H1 (cell line): ENCODE measurements around the gene NAV3.

Experiments used
- ASH2L ChIP-seq: fragments of 200-600, 300-600 bp; sonication (generic); IDR thresholded peaks from one replicate; pipeline ENCODE4 v1.7.1; 2017; ENCODE audit warnings: low read length
- ATF3 ChIP-seq: IDR thresholded peaks from 2 replicates; pipeline ENCODE4 v1.6.1; 2011; ENCODE audit warnings: low read depth, mild to moderate bottlenecking, low read length; ENCODE audit not compliant: insufficient read depth
- CREB1 ChIP-seq: IDR thresholded peaks from 2 replicates; pipeline ENCODE4 v1.6.1; 2012; ENCODE audit warnings: inconsistent platforms
- CTCF ChIP-seq, 3 experiments: IDR thresholded peaks; 1 replicate in 2 of 3; 2 replicates in 1 of 3; pipeline versions ENCODE4 v1.5.1 to v1.6.1; 2011; ENCODE audit warnings: low read length in 3 of 3, mild to moderate bottlenecking in 3 of 3, inconsistent platforms in 2 of 3, low read depth in 1 of 3, moderate library complexity in 1 of 3; ENCODE audit not compliant: insufficient read depth in 1 of 3; ENCODE audit errors: control extremely low read depth in 1 of 3
- E2F6 ChIP-seq: IDR thresholded peaks from 2 replicates; pipeline ENCODE4 v1.6.1; 2012; ENCODE audit warnings: inconsistent platforms
- EGR1 ChIP-seq: IDR thresholded peaks from 2 replicates; pipeline ENCODE4 v1.6.1; 2011; ENCODE audit warnings: low read depth, low read length, borderline replicate concordance
- EZH2 ChIP-seq: fragments of 200-600 bp; sonication (generic); IDR thresholded peaks from 2 replicates; pipeline ENCODE4 v1.7.1; 2012; ENCODE audit warnings: low read depth, mild to moderate bottlenecking, moderate library complexity, low read length, inconsistent platforms; ENCODE audit not compliant: severe bottlenecking
- FOSL1 ChIP-seq: IDR thresholded peaks from 2 replicates; pipeline ENCODE4 v1.6.1; 2011; ENCODE audit warnings: mild to moderate bottlenecking, low read depth, low read length, moderate library complexity; ENCODE audit not compliant: insufficient read depth
- HDAC2 ChIP-seq, 2 experiments: fragments of 300-600 bp in 1 of 2; sonication (generic) in 1 of 2; IDR thresholded peaks; 2 replicates each; pipeline ENCODE4 v1.6.1; 2011 to 2012; ENCODE audit warnings: low read depth in 2 of 2, low read length in 2 of 2, mild to moderate bottlenecking in 2 of 2, moderate library complexity in 2 of 2, borderline replicate concordance in 1 of 2, inconsistent platforms in 1 of 2
- POLR2A ChIP-seq, 2 experiments: IDR thresholded peaks; 1 replicate in 1 of 2; 2 replicates in 1 of 2; pipeline ENCODE4 v1.6.1; 2011; ENCODE audit warnings: low read depth in 2 of 2, low read length in 2 of 2, mild to moderate bottlenecking in 2 of 2; ENCODE audit errors: control extremely low read depth in 1 of 2
- SIN3A ChIP-seq, 2 experiments: IDR thresholded peaks in 1 of 2; conservative IDR thresholded peaks in 1 of 2; 2 replicates each; pipeline ENCODE4 v1.6.1; 2011 to 2012; ENCODE audit warnings: low read length in 2 of 2, improper control_type of control experiment in 1 of 2, low read depth in 1 of 2, mild to moderate bottlenecking in 1 of 2
- SP1 ChIP-seq: IDR thresholded peaks from 2 replicates; pipeline ENCODE4 v1.6.1; 2011; ENCODE audit warnings: low read depth, low read length

GRCh38 chr12:78261901-78262300 is 431.2 kb downstream of the NAV3 start:
- no peak for TF ChIP-seq ATF3
- no peak for TF ChIP-seq SP1
- no peak for TF ChIP-seq CREB1
- no peak for TF ChIP-seq CTCF (IDR thresholded peaks at IDR 0.05; ENCODE audit: control extremely low read depth in 1 of 3, insufficient read depth in 1 of 3, low read depth in 1 of 3, low read length in 3 of 3)
- TF ChIP-seq ASH2L = no peak
- no peak for TF ChIP-seq FOSL1
- no peak for TF ChIP-seq EZH2
- TF ChIP-seq HDAC2 (IDR thresholded peaks at IDR 0.05; ENCODE audit: borderline replicate concordance in 1 of 2, low read depth in 2 of 2, low read length in 2 of 2) = no peak
- TF ChIP-seq EGR1 = no peak
- no peak for TF ChIP-seq POLR2A (IDR thresholded peaks at IDR 0.05; ENCODE audit: control extremely low read depth in 1 of 2, low read depth in 2 of 2, low read length in 2 of 2)
- no peak for TF ChIP-seq E2F6
- TF ChIP-seq SIN3A (conservative IDR thresholded peaks at IDR 0.05 in 1 of 2, IDR thresholded peaks at IDR 0.05 in 1 of 2; ENCODE audit: low read depth in 1 of 2, low read length in 2 of 2) = no peak
